BLaER1 treated with 17β-estradiol and CSF1 and Interleukin-3, amounts not matched to agents 10 nM and 100 nM (cell line): ENCODE data around the gene APBA3.

Experiments
- H3K27ac ChIP-seq, 11 experiments: shearing (Covaris generic); formaldehyde crosslinking; 2 replicates each; pipeline ENCODE4 v1.8.1; 2022
- H3K27me3 ChIP-seq, 11 experiments: shearing (Covaris generic); formaldehyde crosslinking; 2 replicates each; pipeline ENCODE4 v1.8.1; 2022
- H3K36me3 ChIP-seq, 11 experiments: shearing (Covaris generic); formaldehyde crosslinking; 2 replicates each; pipeline ENCODE4 v1.8.1; 2022
- H3K4me1 ChIP-seq, 10 experiments: shearing (Covaris generic); formaldehyde crosslinking; 2 replicates each; pipeline ENCODE4 v1.8.1; 2022
- H3K4me2 ChIP-seq, 11 experiments: shearing (Covaris generic); formaldehyde crosslinking; 2 replicates each; pipeline ENCODE4 v1.8.1; 2022
- H3K4me3 ChIP-seq, 10 experiments: shearing (Covaris generic); formaldehyde crosslinking; 2 replicates each; pipeline ENCODE4 v1.8.1; 2022
- H3K9ac ChIP-seq, 11 experiments: shearing (Covaris generic); formaldehyde crosslinking; 2 replicates each; pipeline ENCODE4 v1.8.1; 2022
- H3K9me3 ChIP-seq, 11 experiments: shearing (Covaris generic); formaldehyde crosslinking; replicated peaks in 1 of 11; 2 replicates each; pipeline ENCODE4 v1.8.1; 2022
- H4K20me1 ChIP-seq, 11 experiments: shearing (Covaris generic); formaldehyde crosslinking; 2 replicates each; pipeline ENCODE4 v1.8.1; 2022
- Cebpa-rat ChIP-seq, 11 experiments: shearing (Covaris generic); IDR thresholded peaks; 2 replicates each; pipeline ENCODE4 v1.8.1; 2022

APBA3 gene, protein sequence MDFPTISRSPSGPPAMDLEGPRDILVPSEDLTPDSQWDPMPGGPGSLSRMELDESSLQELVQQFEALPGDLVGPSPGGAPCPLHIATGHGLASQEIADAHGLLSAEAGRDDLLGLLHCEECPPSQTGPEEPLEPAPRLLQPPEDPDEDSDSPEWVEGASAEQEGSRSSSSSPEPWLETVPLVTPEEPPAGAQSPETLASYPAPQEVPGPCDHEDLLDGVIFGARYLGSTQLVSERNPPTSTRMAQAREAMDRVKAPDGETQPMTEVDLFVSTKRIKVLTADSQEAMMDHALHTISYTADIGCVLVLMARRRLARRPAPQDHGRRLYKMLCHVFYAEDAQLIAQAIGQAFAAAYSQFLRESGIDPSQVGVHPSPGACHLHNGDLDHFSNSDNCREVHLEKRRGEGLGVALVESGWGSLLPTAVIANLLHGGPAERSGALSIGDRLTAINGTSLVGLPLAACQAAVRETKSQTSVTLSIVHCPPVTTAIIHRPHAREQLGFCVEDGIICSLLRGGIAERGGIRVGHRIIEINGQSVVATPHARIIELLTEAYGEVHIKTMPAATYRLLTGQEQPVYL

DNA sequence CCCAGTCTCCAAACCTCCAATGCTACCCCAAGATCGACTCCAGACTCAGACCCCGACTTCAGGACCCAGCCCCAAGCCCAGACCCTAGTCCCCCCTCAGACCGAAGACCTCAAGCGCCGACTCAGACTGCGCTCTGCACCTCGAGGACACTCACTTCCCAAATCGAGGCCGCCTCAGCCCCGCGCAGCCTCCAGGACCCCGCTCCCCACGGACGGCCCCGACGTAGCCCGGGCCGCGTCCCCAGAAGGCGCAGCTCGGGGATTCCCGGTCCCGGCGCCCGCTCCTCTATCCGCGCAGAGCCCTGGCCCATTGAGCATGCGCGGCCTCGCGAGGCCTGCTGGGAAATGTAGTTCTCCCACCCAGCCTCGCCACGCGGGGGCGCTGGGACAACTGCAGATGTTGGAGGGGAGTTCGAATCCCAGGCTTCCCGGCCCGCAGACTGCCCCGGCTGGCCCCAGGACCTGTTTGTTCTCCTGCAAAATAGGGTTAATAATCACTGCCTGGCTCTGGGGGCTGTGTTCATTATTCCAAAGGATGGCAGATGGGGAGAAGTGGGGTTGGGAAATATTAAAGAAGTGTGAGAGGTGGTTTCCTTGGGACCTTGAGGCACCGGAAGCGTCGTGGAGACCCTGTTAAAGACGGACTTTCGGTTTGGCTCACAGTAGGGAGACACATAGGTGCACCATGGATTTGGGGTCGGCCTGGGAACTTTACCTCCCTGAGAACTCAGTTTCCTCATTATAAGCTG, at the start of gene APBA3:
APBA3 (minus strand) TSS at position 311 of the 748 bp plus-strand sequence. CDS start 1,428 bp downstream, outside the sequence.
- Histone ChIP-seq H3K27ac (peak within 1 kb of the TSS; percentile 88 to 99 (median 94)), H3K36me3 (peaks cover 40 to 53% (median 49%) of the 10 kb centered on the region in 11 experiments), H3K4me2 (peak within 1 kb of the TSS; percentile 68 to 97 (median 89)), H3K4me3 (peak within 1 kb of the TSS; percentile 75 to 89 (median 84)), H3K9ac (peak within 1 kb of the TSS; percentile 89 to 97 (median 94)), H3K27me3 (no peaks in the 10 kb centered on the region), H4K20me1 (peaks cover 0 to 26% (median 0%) of the 10 kb centered on the region in 11 experiments; a peak in 4 of 22 replicates), H3K4me1 (peaks cover 36 to 80% (median 59%) of the 10 kb centered on the region in 10 experiments), H3K9me3 (no peaks in the 10 kb centered on the region)
- TF ChIP-seq Cebpa-rat (IDR thresholded peaks at IDR 0.05) = no peak

DNA sequence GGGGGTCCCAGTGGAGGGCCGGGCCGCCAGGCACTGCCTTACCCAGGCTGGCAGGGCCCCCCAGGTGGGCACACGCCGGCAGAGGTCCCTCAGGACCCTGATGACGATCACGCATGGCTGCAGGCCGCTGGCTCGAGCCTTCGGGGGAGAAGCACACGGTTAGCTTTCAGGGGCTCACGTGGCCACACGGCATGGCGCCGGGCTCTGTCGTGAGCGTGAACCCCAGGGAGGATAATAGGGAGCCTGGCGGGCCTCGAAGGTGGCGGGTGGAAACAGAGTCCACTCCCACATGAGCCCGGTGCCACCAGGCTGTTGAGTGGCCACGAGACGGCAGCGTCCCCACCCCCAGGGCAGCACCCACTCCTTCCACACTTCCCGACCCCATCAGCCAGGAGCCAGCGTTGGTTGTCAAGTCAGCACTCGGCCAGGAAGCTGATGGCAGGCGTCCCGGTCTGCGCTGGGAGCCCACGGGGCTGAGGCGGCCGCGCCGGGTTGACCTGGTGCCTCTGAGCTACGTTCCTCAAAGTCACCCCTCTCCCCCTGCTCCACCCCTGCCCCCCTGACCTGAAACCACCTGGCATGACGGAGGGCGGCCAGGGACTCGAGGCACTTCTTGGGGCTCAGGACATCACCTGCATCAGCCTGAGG, 49.3 kb upstream of the APBA3 start:
- H3K9ac ChIP-seq = peak overlapping the region; percentile 45 to 82 (median 66); a peak in 19 of 22 replicates
- H4K20me1 ChIP-seq = no peaks in the 10 kb centered on the region
- H3K4me2 ChIP-seq = peak overlapping the region; percentile 82 to 96 (median 89)
- H3K4me3 ChIP-seq = no peak overlapping the region
- no peaks in the 10 kb centered on the region for H3K36me3 ChIP-seq
- TF ChIP-seq Cebpa-rat (IDR thresholded peaks at IDR 0.05) = no peak
- peaks cover 65 to 92% (median 82%) of the 10 kb centered on the region in 10 experiments for H3K4me1 ChIP-seq
- peak overlapping the region; percentile 37 to 95 (median 87) for H3K27ac ChIP-seq
- H3K9me3 ChIP-seq = no peaks in the 10 kb centered on the region
- H3K27me3 ChIP-seq = no peaks in the 10 kb centered on the region

DNA sequence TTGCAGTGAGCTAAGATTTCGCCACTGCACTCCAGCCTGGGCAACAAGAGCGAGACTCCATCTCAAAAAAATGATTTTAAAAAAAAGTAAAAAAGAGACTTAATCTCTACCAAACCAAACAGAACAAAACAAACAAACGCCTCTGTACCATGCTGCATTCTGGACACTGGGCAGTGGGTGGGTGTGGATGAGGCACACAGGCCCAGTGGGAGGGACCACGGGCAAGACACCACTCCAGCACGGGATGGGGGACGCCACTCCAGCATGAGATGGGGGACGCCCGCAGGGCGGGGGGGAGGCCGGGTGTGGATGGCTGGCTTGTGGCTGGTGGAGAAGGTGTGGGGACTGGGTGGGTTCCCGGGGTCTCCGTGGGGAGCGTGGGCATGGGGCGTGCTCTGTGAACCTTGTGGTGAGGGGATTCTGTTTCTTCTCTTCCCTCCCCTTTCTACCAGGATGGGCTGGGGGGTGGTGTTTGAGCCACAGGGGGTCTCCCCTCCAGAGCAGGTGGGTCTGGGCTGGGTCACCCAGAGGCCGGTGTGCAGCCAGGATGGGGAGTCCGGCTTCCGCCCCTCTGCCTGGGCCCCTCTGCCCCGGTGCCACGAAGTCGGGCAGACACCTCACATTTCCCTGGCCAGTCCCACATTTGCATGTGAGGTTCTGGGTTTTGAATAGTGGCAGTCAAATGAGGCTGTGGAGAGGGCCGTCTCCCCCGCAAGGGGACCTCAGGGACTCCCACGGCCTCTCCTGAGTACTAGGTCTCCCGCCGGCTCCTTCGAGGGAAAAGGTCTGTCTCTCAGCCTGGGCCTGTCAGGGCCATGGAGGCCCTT, 48.6 kb upstream of the APBA3 start:
- Histone ChIP-seq H3K4me3 (no peak overlapping the region), H3K36me3 (no peaks in the 10 kb centered on the region), H3K27me3 (no peaks in the 10 kb centered on the region), H3K4me2 (peak overlapping the region; percentile 82 to 96 (median 89)), H3K4me1 (peaks cover 65 to 86% (median 74%) of the 10 kb centered on the region in 10 experiments), H3K27ac (peak overlapping the region; percentile 37 to 95 (median 87)), H4K20me1 (no peaks in the 10 kb centered on the region), H3K9ac (peak overlapping the region; percentile 45 to 82 (median 66); a peak in 19 of 22 replicates), H3K9me3 (no peaks in the 10 kb centered on the region)
- TF ChIP-seq Cebpa-rat (IDR thresholded peaks at IDR 0.05) = no peak

- peak overlapping the region in 10 of 11 experiments; percentile 48 to 96 (median 86); a peak in 11 of 22 replicates for H3K4me2 ChIP-seq
These were observed 47.1 kb upstream of the APBA3 start for GRCh38 chr19:3808420-3809143.

GRCh38 chr19:3807574-3808354, 46.3 kb upstream of the APBA3 start:
- no peak for TF ChIP-seq Cebpa-rat (IDR thresholded peaks at IDR 0.05)
- Histone ChIP-seq H3K4me1 (peaks cover 41 to 64% (median 53%) of the 10 kb centered on the region in 10 experiments), H3K9me3 (no peaks in the 10 kb centered on the region), H4K20me1 (no peaks in the 10 kb centered on the region), H3K4me3 (no peak overlapping the region), H3K9ac (no peak overlapping the region), H3K27ac (0 out of 22 replicates have a peak overlapping the region, but pooled peaks of 1 of the 11 experiments have one; percentile 63), H3K27me3 (peaks cover 0 to 8% (median 4%) of the 10 kb centered on the region in 11 experiments; a peak in 21 of 22 replicates), H3K36me3 (no peaks in the 10 kb centered on the region), H3K4me2 (peak overlapping the region in 3 of 11 experiments; percentile 37 to 55 (median 52); a peak in 6 of 22 replicates)

More at GRCh38 chr19:3808420-3809143, 47.1 kb upstream of the APBA3 start:
- TF ChIP-seq Cebpa-rat (IDR thresholded peaks at IDR 0.05) = no peak
- Histone ChIP-seq H3K27ac (peak overlapping the region in 9 of 11 experiments; percentile 12 to 95 (median 50); a peak in 14 of 22 replicates), H3K4me1 (peaks cover 50 to 72% (median 61%) of the 10 kb centered on the region in 10 experiments), H3K4me3 (no peak overlapping the region), H3K36me3 (no peaks in the 10 kb centered on the region), H3K9me3 (no peaks in the 10 kb centered on the region), H4K20me1 (no peaks in the 10 kb centered on the region), H3K9ac (peak overlapping the region in 2 of 11 experiments; percentile 16 to 40; a peak in 4 of 22 replicates), H3K27me3 (peaks cover 0 to 2% (median 0%) of the 10 kb centered on the region in 11 experiments; a peak in 2 of 22 replicates)

DNA sequence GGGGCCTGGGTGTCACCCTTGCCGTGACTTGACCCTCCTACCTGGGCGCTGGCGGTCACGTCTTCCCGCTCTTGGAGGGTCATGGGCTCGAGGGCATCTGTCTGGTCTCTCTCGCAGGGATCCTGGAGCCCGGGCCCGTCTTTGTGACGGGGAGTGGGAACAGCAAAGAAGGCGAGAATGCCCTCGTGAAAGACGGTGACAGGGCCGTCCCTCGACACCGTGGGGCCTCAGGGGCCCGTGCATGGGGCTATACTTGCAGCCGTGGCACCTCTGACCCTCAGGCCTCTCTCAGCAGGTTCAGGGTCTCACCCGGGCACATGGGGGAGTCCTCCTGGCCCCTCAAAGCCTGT, 45.6 kb upstream of the APBA3 start:
- H3K27ac ChIP-seq = no peak overlapping the region
- no peaks in the 10 kb centered on the region for H4K20me1 ChIP-seq
- peaks cover 6 to 15% (median 10%) of the 10 kb centered on the region in 11 experiments for H3K27me3 ChIP-seq
- H3K4me2 ChIP-seq = peak overlapping the region in 4 of 11 experiments; percentile 5 to 55 (median 44); a peak in 6 of 22 replicates
- H3K9me3 ChIP-seq = no peaks in the 10 kb centered on the region
- H3K4me1 ChIP-seq = peaks cover 36 to 60% (median 50%) of the 10 kb centered on the region in 10 experiments
- no peak overlapping the region for H3K9ac ChIP-seq
- no peaks in the 10 kb centered on the region for H3K36me3 ChIP-seq
- no peak overlapping the region for H3K4me3 ChIP-seq
- TF ChIP-seq Cebpa-rat (IDR thresholded peaks at IDR 0.05) = no peak

- H3K9me3 ChIP-seq = no peaks in the 10 kb centered on the region
- no peaks in the 10 kb centered on the region for H3K36me3 ChIP-seq
- H3K4me1 ChIP-seq = peaks cover 36 to 60% (median 50%) of the 10 kb centered on the region in 10 experiments
- H3K4me3 ChIP-seq = no peak overlapping the region
- peaks cover 19 to 27% (median 23%) of the 10 kb centered on the region in 11 experiments for H3K27me3 ChIP-seq
- no peaks in the 10 kb centered on the region; a peak in 1 of 22 replicates for H4K20me1 ChIP-seq
- H3K9ac ChIP-seq = no peak overlapping the region
- no peak overlapping the region for H3K27ac ChIP-seq
- no peak for TF ChIP-seq Cebpa-rat (IDR thresholded peaks at IDR 0.05)
- no peak overlapping the region for H3K4me2 ChIP-seq
These were observed 44.4 kb upstream of the APBA3 start for GRCh38 chr19:3805859-3806258.
